Smooth muscle cell (in vitro differentiated cells): ENCODE results near the gene ITM2C. TPM values are rescaled to one million over a fixed set of nuclear protein-coding genes. Genes with fewer than 3 reads are reported as not detected.

ENCODE experiments used
- DNase-seq: peaks from one replicate; lab custom pipeline; 2025; ENCODE audit not compliant: unreplicated experiment; lab: John Stamatoyannopoulos, UW
- H2AFZ ChIP-seq: fragments of 200-600 bp; sonication (generic); 2 replicates; pipeline ENCODE4 v1.6.0; 2016; ENCODE audit warnings: antibody characterized with exemption, low read depth, mild to moderate bottlenecking
- H3F3A ChIP-seq: fragments of 200-600 bp; sonication (generic); 2 replicates; pipeline ENCODE4 v1.6.0; 2017; ENCODE audit warnings: antibody characterized with exemption, low read depth
- H3K27ac ChIP-seq: fragments of 200-600 bp; sonication (generic); 2 replicates; pipeline ENCODE4 v1.5.1; 2016; ENCODE audit warnings: low read depth, mild to moderate bottlenecking
- H3K27me3 ChIP-seq: fragments of 200-600 bp; sonication (generic); 2 replicates; pipeline ENCODE4 v1.6.1; 2016; ENCODE audit warnings: low read depth, mild to moderate bottlenecking
- H3K36me3 ChIP-seq: fragments of 200-600 bp; sonication (generic); 2 replicates; pipeline ENCODE4 v1.5.1; 2016; ENCODE audit warnings: low read depth
- H3K4me1 ChIP-seq: fragments of 200-600 bp; sonication (generic); 2 replicates; pipeline ENCODE4 v1.5.1; 2016; ENCODE audit warnings: low read depth
- H3K4me2 ChIP-seq: fragments of 200-600 bp; sonication (generic); 2 replicates; pipeline ENCODE4 v1.6.0; 2016; ENCODE audit warnings: mild to moderate bottlenecking
- H3K4me3 ChIP-seq: fragments of 200-600 bp; sonication (generic); 2 replicates; pipeline ENCODE4 v1.5.1; 2016; ENCODE audit warnings: mild to moderate bottlenecking
- H3K79me2 ChIP-seq: fragments of 200-600 bp; sonication (generic); 2 replicates; pipeline ENCODE4 v1.6.0; 2016; ENCODE audit warnings: low read depth, mild to moderate bottlenecking
- H3K9ac ChIP-seq: fragments of 200-600 bp; sonication (generic); 2 replicates; pipeline ENCODE4 v1.6.0; 2016; ENCODE audit warnings: low read depth
- H3K9me3 ChIP-seq: fragments of 200-600 bp; sonication (generic); replicated peaks from 2 replicates; pipeline ENCODE4 v1.5.1; 2016; ENCODE audit warnings: low read depth
- H4K20me1 ChIP-seq: fragments of 200-600 bp; sonication (generic); 2 replicates; pipeline ENCODE4 v1.6.0; 2016; ENCODE audit warnings: low read depth
- CTCF ChIP-seq: fragments of 200-600 bp; sonication (generic); IDR thresholded peaks from 2 replicates; pipeline ENCODE4 v1.5.1; 2017; ENCODE audit warnings: borderline replicate concordance, mild to moderate bottlenecking, antibody characterized with exemption; ENCODE audit not compliant: insufficient read depth, poor library complexity, severe bottlenecking
- WGBS: methylation state at CpG from one replicate; pipeline ENCODE4 v1.1.7; 2016; ENCODE audit warnings: low lambda C conversion rate; 5-methylcytosine and 5-hydroxymethylcytosine counted together
- polyA plus RNA-seq: library from polyadenylated mRNA; unstranded; fragments of >200 nt; fragmentation: Nextera tagmentation; extraction: Ambion mirVana; gene quantifications from 2 replicates; pipeline ENCODE4 v1.2.1, GENCODE V29; 2016
- total RNA-seq: library from RNA; depleted of rRNA; stranded (reverse); fragments of >200 nt; gene quantifications from 2 replicates; pipeline ENCODE4 v1.2.3, GENCODE V29; 2014

The ITM2C gene
- total and polyA plus RNA-seq, 2 experiments from 2014 or later = 344 to 600 TPM

GRCh38 chr2:230922951-230923717 lies 58.4 kb downstream of the ITM2C start:
- no peaks in the 10 kb centered on the region for H3K9me3 ChIP-seq
- H3K4me1 ChIP-seq = no peaks in the 10 kb centered on the region
- no peak overlapping the region for H3K4me2 ChIP-seq
- H4K20me1 ChIP-seq = no peaks in the 10 kb centered on the region
- no peak for TF ChIP-seq CTCF
- H3K27me3 ChIP-seq = no peaks in the 10 kb centered on the region
- no peaks in the 10 kb centered on the region for H3K79me2 ChIP-seq
- no peak overlapping the region for H2AFZ ChIP-seq
- H3F3A ChIP-seq = no peaks in the 10 kb centered on the region
- no peak overlapping the region for H3K27ac ChIP-seq
- no peaks in the 10 kb centered on the region for H3K36me3 ChIP-seq
- H3K9ac ChIP-seq = no peak overlapping the region
- no peak overlapping the region for H3K4me3 ChIP-seq
- DNase-seq = no peak
- 94% methylated on average over 16 of the region's 16 CpGs for WGBS

GRCh38 chr2:230924092-230924469 lies 59.3 kb downstream of the ITM2C start:
- no peak overlapping the region for H3K4me3 ChIP-seq
- TF ChIP-seq CTCF = no peak
- no peaks in the 10 kb centered on the region for H3K79me2 ChIP-seq
- no peak overlapping the region for H3K4me2 ChIP-seq
- H2AFZ ChIP-seq = no peak overlapping the region
- no peak overlapping the region for H3K27ac ChIP-seq
- H4K20me1 ChIP-seq = no peaks in the 10 kb centered on the region
- H3K36me3 ChIP-seq = no peaks in the 10 kb centered on the region
- WGBS = 90% methylated on average over 6 of the region's 6 CpGs
- no peaks in the 10 kb centered on the region for H3K9me3 ChIP-seq
- H3K27me3 ChIP-seq = no peaks in the 10 kb centered on the region
- no peak overlapping the region for H3K9ac ChIP-seq
- H3K4me1 ChIP-seq = no peaks in the 10 kb centered on the region
- no peaks in the 10 kb centered on the region for H3F3A ChIP-seq
- no peak for DNase-seq

- WGBS = 76% methylated on average over 26 of the region's 26 CpGs
- Histone ChIP-seq H3K9me3 (no peaks in the 10 kb centered on the region), H2AFZ (no peak within 1 kb of the TSS), H3K79me2 (no peaks in the 10 kb centered on the region), H3K27me3 (no peaks in the 10 kb centered on the region), H3K4me1 (no peaks in the 10 kb centered on the region), H3K9ac (no peak within 1 kb of the TSS), H3K27ac (no peak within 1 kb of the TSS), H3K36me3 (no peaks in the 10 kb centered on the region), H3K4me2 (no peak within 1 kb of the TSS), H3F3A (no peaks in the 10 kb centered on the region), H4K20me1 (no peaks in the 10 kb centered on the region), H3K4me3 (no peak within 1 kb of the TSS)
- no peak for TF ChIP-seq CTCF
- no peak for DNase-seq
Observed at GRCh38 chr2:230924470-230925341, 60.0 kb downstream of the ITM2C start, which contains the start of gene GPR55. Gene GPR55, minus strand, starts transcription at chr2:230925242. Its CDS starts 14,280 bp downstream, at chr2:230910962.
